Erythroblast (primary cell): ENCODE measurements around the gene IGLL1.

Source experiments
- DNase-seq, 2 experiments: peaks; one replicate each; lab custom pipeline; 2025; lab: John Stamatoyannopoulos, UW
- GATA1 ChIP-seq: IDR thresholded peaks from 2 replicates; pipeline ENCODE4 v1.6.1; 2011; ENCODE audit warnings: low read depth, mild to moderate bottlenecking, control low read depth, low read length, moderate library complexity
- POLR2A ChIP-seq: IDR thresholded peaks from 2 replicates; pipeline ENCODE4 v1.6.1; 2011; ENCODE audit warnings: mild to moderate bottlenecking, low read length

IGLL1 gene

GRCh38 chr22:23529166-23530103 is 50.7 kb downstream of the IGLL1 start:
- TF ChIP-seq GATA1 = no peak
- no peak for TF ChIP-seq POLR2A
- DNase-seq = no peak

- TF ChIP-seq POLR2A (no peak), GATA1 (no peak)
- no peak for DNase-seq
These were observed 51.9 kb downstream of the IGLL1 start for GRCh38 chr22:23527971-23528740.

GRCh38 chr22:23526596-23527316 is 53.3 kb downstream of the IGLL1 start:
- TF ChIP-seq GATA1 = no peak
- TF ChIP-seq POLR2A = no peak
- no peak for DNase-seq

- DNase-seq = no peak
- TF ChIP-seq GATA1 (no peak), POLR2A (no peak)
These were observed 54.6 kb downstream of the IGLL1 start for GRCh38 chr22:23525510-23525909.

- no peak for DNase-seq
These were observed 55.9 kb downstream of the IGLL1 start for GRCh38 chr22:23524226-23524625.

GRCh38 chr22:23523713-23524112 is 56.4 kb downstream of the IGLL1 start:
- TF ChIP-seq GATA1 = no peak
- DNase-seq = no peak

More at GRCh38 chr22:23524226-23524625, 55.9 kb downstream of the IGLL1 start:
- TF ChIP-seq POLR2A (no peak), GATA1 (no peak)
